ENCODE measurements around the gene GPR176.

GRCh38 chr15:39918688-39919385 is 1.2 kb downstream of the GPR176 start:
- TF ChIP-seq EP300 (IDR thresholded peaks at IDR 0.05; ENCODE audit: borderline replicate concordance) (no peak), YY1 (IDR thresholded peaks at IDR 0.05; ENCODE audit: low read depth) (no peak), TAF1 (IDR thresholded peaks at IDR 0.05; ENCODE audit: low read depth) (no peak), ZBTB7A (IDR thresholded peaks at IDR 0.05; ENCODE audit: low read depth) (no peak), NFIC (IDR thresholded peaks at IDR 0.05) (no peak), TEAD4 (IDR thresholded peaks at IDR 0.05) (no peak), FOXM1 (IDR thresholded peaks at IDR 0.05; ENCODE audit: borderline replicate concordance, low read depth) (no peak), CEBPB (IDR thresholded peaks at IDR 0.05) (no peak), TCF12 (IDR thresholded peaks at IDR 0.05; ENCODE audit: low read depth) (no peak), CREB1 (IDR thresholded peaks at IDR 0.05; ENCODE audit: low read depth) (no peak), RAD21 (IDR thresholded peaks at IDR 0.05; ENCODE audit: low read depth) (no peak)
- TF ChIP-seq, protein P1, sequence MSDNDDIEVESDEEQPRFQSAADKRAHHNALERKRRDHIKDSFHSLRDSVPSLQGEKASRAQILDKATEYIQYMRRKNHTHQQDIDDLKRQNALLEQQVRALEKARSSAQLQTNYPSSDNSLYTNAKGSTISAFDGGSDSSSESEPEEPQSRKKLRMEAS (IDR thresholded peaks at IDR 0.05), result no peak
- TF ChIP-seq, protein P2, sequence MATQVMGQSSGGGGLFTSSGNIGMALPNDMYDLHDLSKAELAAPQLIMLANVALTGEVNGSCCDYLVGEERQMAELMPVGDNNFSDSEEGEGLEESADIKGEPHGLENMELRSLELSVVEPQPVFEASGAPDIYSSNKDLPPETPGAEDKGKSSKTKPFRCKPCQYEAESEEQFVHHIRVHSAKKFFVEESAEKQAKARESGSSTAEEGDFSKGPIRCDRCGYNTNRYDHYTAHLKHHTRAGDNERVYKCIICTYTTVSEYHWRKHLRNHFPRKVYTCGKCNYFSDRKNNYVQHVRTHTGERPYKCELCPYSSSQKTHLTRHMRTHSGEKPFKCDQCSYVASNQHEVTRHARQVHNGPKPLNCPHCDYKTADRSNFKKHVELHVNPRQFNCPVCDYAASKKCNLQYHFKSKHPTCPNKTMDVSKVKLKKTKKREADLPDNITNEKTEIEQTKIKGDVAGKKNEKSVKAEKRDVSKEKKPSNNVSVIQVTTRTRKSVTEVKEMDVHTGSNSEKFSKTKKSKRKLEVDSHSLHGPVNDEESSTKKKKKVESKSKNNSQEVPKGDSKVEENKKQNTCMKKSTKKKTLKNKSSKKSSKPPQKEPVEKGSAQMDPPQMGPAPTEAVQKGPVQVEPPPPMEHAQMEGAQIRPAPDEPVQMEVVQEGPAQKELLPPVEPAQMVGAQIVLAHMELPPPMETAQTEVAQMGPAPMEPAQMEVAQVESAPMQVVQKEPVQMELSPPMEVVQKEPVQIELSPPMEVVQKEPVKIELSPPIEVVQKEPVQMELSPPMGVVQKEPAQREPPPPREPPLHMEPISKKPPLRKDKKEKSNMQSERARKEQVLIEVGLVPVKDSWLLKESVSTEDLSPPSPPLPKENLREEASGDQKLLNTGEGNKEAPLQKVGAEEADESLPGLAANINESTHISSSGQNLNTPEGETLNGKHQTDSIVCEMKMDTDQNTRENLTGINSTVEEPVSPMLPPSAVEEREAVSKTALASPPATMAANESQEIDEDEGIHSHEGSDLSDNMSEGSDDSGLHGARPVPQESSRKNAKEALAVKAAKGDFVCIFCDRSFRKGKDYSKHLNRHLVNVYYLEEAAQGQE (IDR thresholded peaks at IDR 0.05; ENCODE audit: low read depth), result no peak
- TF ChIP-seq, protein P3, sequence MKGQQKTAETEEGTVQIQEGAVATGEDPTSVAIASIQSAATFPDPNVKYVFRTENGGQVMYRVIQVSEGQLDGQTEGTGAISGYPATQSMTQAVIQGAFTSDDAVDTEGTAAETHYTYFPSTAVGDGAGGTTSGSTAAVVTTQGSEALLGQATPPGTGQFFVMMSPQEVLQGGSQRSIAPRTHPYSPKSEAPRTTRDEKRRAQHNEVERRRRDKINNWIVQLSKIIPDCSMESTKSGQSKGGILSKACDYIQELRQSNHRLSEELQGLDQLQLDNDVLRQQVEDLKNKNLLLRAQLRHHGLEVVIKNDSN (IDR thresholded peaks at IDR 0.05), result no peak

Measured in Ishikawa (cell line).